Measurements from ENCODE around the gene LATS2.

GRCh38 chr13:20960663-20961309 lies 100.6 kb downstream of the LATS2 start:
- TF ChIP-seq CTCF (IDR thresholded peaks at IDR 0.05), result no peak
- no peak for TF ChIP-seq POLR2AphosphoS5 (IDR thresholded peaks at IDR 0.05)
- TF ChIP-seq EP300 (IDR thresholded peaks at IDR 0.05), result no peak
- TF ChIP-seq POLR2A (IDR thresholded peaks at IDR 0.05; ENCODE audit: low read depth), result no peak

Data from esophagus muscularis mucosa (tissue), 4 donors.